LNCAP (cell line): ENCODE measurements around the gene ANXA4.
A peak's percentile ranks its signal among the peaks of the same experiment; 100 is the strongest.

ENCODE experiments used
- CTCF ChIP-seq: fragments of 450-650 bp; IDR thresholded peaks from 2 replicates; pipeline ENCODE4 v1.5.1; 2017; ENCODE audit warnings: mild to moderate bottlenecking

The ANXA4 gene

GRCh38 chr2:69724540-69725159, 17.3 kb upstream of the ANXA4 start:
- TF ChIP-seq CTCF: peak; percentile 64

GRCh38 chr2:69725706-69726360, 16.1 kb upstream of the ANXA4 start:
- no peak for TF ChIP-seq CTCF

- no peak for TF ChIP-seq CTCF
Measured at GRCh38 chr2:69729266-69729665, 12.7 kb upstream of the ANXA4 start.

GRCh38 chr2:69729781-69730180, 12.2 kb upstream of the ANXA4 start:
- TF ChIP-seq CTCF: no peak

- TF ChIP-seq CTCF: no peak
Measured at GRCh38 chr2:69731147-69731970, 10.6 kb upstream of the ANXA4 start.

GRCh38 chr2:69733342-69734034, 8.4 kb upstream of the ANXA4 start:
- no peak for TF ChIP-seq CTCF

GRCh38 chr2:69734035-69734611, 7.8 kb upstream of the ANXA4 start:
- no peak for TF ChIP-seq CTCF
